ENCODE measurements around the gene PLB1.

GRCh38 chr2:28681158-28681571, 185.3 kb downstream of the PLB1 start:
- TF ChIP-seq CTCF (conservative IDR thresholded peaks at IDR 0.05) (no peak), ZFX (IDR thresholded peaks at IDR 0.05) (no peak)
